Breast epithelium (tissue), 4 donors: ENCODE data around the gene XPO6. TPM values are rescaled to one million over a fixed set of nuclear protein-coding genes. Genes with fewer than 3 reads are reported as not detected.

Experiments
- DNase-seq, 2 donors: peaks; one replicate each; pipeline ENCODE4 v3.0.0-alpha.2; 2019; ENCODE audit warnings: low spot score in 2 of 2
- H3K27ac ChIP-seq, 2 donors: fragments of 200-600 bp; sonication (generic) in 1 of 2; one replicate each; pipeline ENCODE4 v1.5.1; 2016 to 2019; ENCODE audit warnings: mild to moderate bottlenecking in 1 of 2
- H3K27me3 ChIP-seq, 2 donors: fragments of 200-600 bp; sonication (generic) in 1 of 2; one replicate each; pipeline versions ENCODE4 v1.5.1 to v1.6.0; 2017 to 2019; ENCODE audit warnings: control low read depth in 1 of 2, mild to moderate bottlenecking in 1 of 2
- H3K36me3 ChIP-seq: fragments of 200-600 bp; one replicate; pipeline ENCODE4 v1.5.1; 2019
- H3K4me1 ChIP-seq, 2 donors: fragments of 200-600 bp; sonication (generic); one replicate each; pipeline ENCODE4 v1.5.1; 2016 to 2019; ENCODE audit warnings: control low read depth in 1 of 2
- H3K4me3 ChIP-seq, 3 donors: fragments of 200-600 bp; sonication (generic); 1 replicate in 2 of 3; 2 replicates in 1 of 3; pipeline ENCODE4 v1.5.1; 2016 to 2019; ENCODE audit warnings: mild to moderate bottlenecking in 3 of 3, moderate library complexity in 2 of 3
- H3K9me3 ChIP-seq, 2 donors: fragments of 200-600 bp; sonication (generic) in 1 of 2; one replicate each; pipeline ENCODE4 v1.5.1; 2016 to 2019; ENCODE audit warnings: control low read depth in 1 of 2
- POLR2A ChIP-seq: fragments of 450-650 bp; IDR thresholded peaks from one replicate; pipeline ENCODE4 v1.6.1; 2016; ENCODE audit warnings: antibody characterized with exemption, mild to moderate bottlenecking, moderate library complexity
- POLR2AphosphoS5 ChIP-seq, 3 donors: sonication (generic); formaldehyde crosslinking; IDR thresholded peaks; one replicate each; pipeline ENCODE4 v1.6.1; 2017; ENCODE audit warnings: antibody characterized with exemption in 3 of 3
- intact Hi-C: fragments of 100-400 bp; cut with DNase I; formaldehyde crosslinking; loops from one replicate; pipeline ENCODE4 v1.15.1; 2023; ENCODE audit warnings: low total_unique reads
- total RNA-seq, 3 donors: library from RNA; depleted of rRNA; stranded (reverse); fragments of >200 nt; gene quantifications; one replicate each; pipeline ENCODE4 v1.1.0, GENCODE V29; 2016
- TF ChIP-seq, protein P1 (sequence below), 3 donors: fragments of 450-650 bp; IDR thresholded peaks; one replicate each; pipeline ENCODE4 v1.5.1; 2016 to 2017; ENCODE audit warnings: antibody characterized with exemption in 3 of 3, mild to moderate bottlenecking in 3 of 3, moderate library complexity in 3 of 3

The XPO6 gene
- total RNA-seq, 3 donors from 2014 or later, result 66.4 to 84.6 (median 67.4) TPM

DNA sequence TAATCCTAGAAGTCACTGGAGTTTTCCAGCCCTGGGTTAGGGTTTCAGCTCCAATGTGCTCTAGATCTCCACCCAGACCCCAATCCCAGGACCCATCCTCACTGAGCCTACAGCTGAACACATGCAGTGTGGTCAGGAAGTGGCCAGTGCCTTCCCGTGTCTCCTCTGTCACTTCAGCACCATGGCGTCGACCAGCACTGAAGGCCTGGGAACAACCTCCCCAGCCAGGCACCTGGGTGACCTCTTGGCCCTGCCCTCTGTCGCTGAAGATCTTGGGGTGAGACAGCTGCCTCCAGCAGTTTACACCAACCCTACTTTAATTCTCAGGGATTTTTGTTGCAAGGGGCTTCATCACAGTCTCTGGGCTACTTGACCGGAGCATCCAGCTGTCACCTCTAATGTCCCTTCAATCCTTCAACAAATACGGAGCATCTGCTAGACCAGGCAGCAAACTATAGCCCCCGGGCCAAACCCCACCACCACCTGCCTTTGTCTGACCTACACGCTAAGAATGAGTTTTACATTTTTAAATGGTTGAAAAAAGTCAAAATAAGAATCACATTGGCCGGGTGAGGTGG, 130.3 kb downstream of the XPO6 start:
- Histone ChIP-seq H3K27me3 (no peaks in the 10 kb centered on the region), H3K9me3 (no peaks in the 10 kb centered on the region), H3K4me1 (no peaks in the 10 kb centered on the region), H3K4me3 (no peak overlapping the region), H3K27ac (no peak overlapping the region), H3K36me3 (no peaks in the 10 kb centered on the region)
- DNase-seq, result no peak
- TF ChIP-seq, protein P1, sequence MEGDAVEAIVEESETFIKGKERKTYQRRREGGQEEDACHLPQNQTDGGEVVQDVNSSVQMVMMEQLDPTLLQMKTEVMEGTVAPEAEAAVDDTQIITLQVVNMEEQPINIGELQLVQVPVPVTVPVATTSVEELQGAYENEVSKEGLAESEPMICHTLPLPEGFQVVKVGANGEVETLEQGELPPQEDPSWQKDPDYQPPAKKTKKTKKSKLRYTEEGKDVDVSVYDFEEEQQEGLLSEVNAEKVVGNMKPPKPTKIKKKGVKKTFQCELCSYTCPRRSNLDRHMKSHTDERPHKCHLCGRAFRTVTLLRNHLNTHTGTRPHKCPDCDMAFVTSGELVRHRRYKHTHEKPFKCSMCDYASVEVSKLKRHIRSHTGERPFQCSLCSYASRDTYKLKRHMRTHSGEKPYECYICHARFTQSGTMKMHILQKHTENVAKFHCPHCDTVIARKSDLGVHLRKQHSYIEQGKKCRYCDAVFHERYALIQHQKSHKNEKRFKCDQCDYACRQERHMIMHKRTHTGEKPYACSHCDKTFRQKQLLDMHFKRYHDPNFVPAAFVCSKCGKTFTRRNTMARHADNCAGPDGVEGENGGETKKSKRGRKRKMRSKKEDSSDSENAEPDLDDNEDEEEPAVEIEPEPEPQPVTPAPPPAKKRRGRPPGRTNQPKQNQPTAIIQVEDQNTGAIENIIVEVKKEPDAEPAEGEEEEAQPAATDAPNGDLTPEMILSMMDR (IDR thresholded peaks at IDR 0.05), result no peak
- intact Hi-C loops, result no loop called here

GRCh38 chr16:28078261-28078660, 133.5 kb downstream of the XPO6 start:
- no peak for DNase-seq
- intact Hi-C loops, result no loop called here
- no peaks in the 10 kb centered on the region for H3K36me3 ChIP-seq
- no peak overlapping the region for H3K27ac ChIP-seq
- no peaks in the 10 kb centered on the region for H3K9me3 ChIP-seq
- no peaks in the 10 kb centered on the region for H3K27me3 ChIP-seq
- no peaks in the 10 kb centered on the region for H3K4me1 ChIP-seq
- no peak overlapping the region for H3K4me3 ChIP-seq
- TF ChIP-seq POLR2A (no peak), POLR2AphosphoS5 (IDR thresholded peaks at IDR 0.05) (no peak)
- TF ChIP-seq, protein P1 (IDR thresholded peaks at IDR 0.05), result no peak

- Histone ChIP-seq H3K27me3 (no peaks in the 10 kb centered on the region), H3K4me1 (no peaks in the 10 kb centered on the region), H3K4me3 (no peak overlapping the region), H3K27ac (no peak overlapping the region), H3K9me3 (no peaks in the 10 kb centered on the region), H3K36me3 (no peaks in the 10 kb centered on the region)
- intact Hi-C loops, result no loop called here
- TF ChIP-seq POLR2AphosphoS5 (IDR thresholded peaks at IDR 0.05), result no peak
- TF ChIP-seq, protein P1 (IDR thresholded peaks at IDR 0.05), result no peak
- no peak for TF ChIP-seq POLR2A
- no peak for DNase-seq
Observed at GRCh38 chr16:28073836-28074235, 137.9 kb downstream of the XPO6 start.

GRCh38 chr16:28072087-28072486, 139.7 kb downstream of the XPO6 start:
- Histone ChIP-seq H3K4me3 (no peak overlapping the region), H3K27me3 (no peaks in the 10 kb centered on the region), H3K36me3 (no peaks in the 10 kb centered on the region), H3K4me1 (no peaks in the 10 kb centered on the region), H3K27ac (no peak overlapping the region), H3K9me3 (no peaks in the 10 kb centered on the region)
- intact Hi-C loops, result no loop called here
- TF ChIP-seq POLR2A, result no peak
- TF ChIP-seq, protein P1 (IDR thresholded peaks at IDR 0.05), result no peak
- no peak for TF ChIP-seq POLR2AphosphoS5 (IDR thresholded peaks at IDR 0.05)
- DNase-seq, result no peak

- Histone ChIP-seq H3K9me3 (no peaks in the 10 kb centered on the region), H3K4me3 (no peak overlapping the region), H3K36me3 (no peaks in the 10 kb centered on the region), H3K27ac (no peak overlapping the region), H3K4me1 (no peaks in the 10 kb centered on the region), H3K27me3 (no peaks in the 10 kb centered on the region)
- TF ChIP-seq, protein P1 (IDR thresholded peaks at IDR 0.05), result no peak
- TF ChIP-seq POLR2A, result no peak
- TF ChIP-seq POLR2AphosphoS5 (IDR thresholded peaks at IDR 0.05), result no peak
- intact Hi-C loops, result no loop called here
- no peak for DNase-seq
Observed at GRCh38 chr16:28069971-28070794, 141.6 kb downstream of the XPO6 start.
